Loucy (cell line): ENCODE data around the gene CAMSAP1.
"Not testable (repeated sequence)": the region's sequence is repeated elsewhere in the genome, so short reads cannot be mapped to it uniquely, and the experiment has no call there.

Experiments used
- H2AFZ ChIP-seq: fragments of 200-600 bp; sonication (generic); 2 replicates; pipeline ENCODE4 v1.6.0; 2016; ENCODE audit warnings: antibody characterized with exemption, mild to moderate bottlenecking, low read length, moderate library complexity
- H3F3A ChIP-seq: fragments of 200-600 bp; 2 replicates; pipeline ENCODE4 v1.6.0; 2016; ENCODE audit warnings: antibody characterized with exemption, low read depth, mild to moderate bottlenecking
- H3K27me3 ChIP-seq: fragments of 200-600 bp; sonication (generic); 2 replicates; pipeline ENCODE4 v1.6.1; 2014; ENCODE audit warnings: low read length, mild to moderate bottlenecking; ENCODE audit not compliant: insufficient read depth, poor library complexity, severe bottlenecking
- H3K36me3 ChIP-seq: fragments of 200-600 bp; sonication (generic); 2 replicates; pipeline ENCODE4 v1.6.1; 2016; ENCODE audit warnings: low read length; ENCODE audit not compliant: insufficient read depth
- H3K4me1 ChIP-seq: fragments of 200-600 bp; sonication (generic); 2 replicates; pipeline ENCODE4 v1.5.1; 2014; ENCODE audit warnings: low read length, mild to moderate bottlenecking; ENCODE audit not compliant: insufficient read depth, poor library complexity, severe bottlenecking
- H3K4me2 ChIP-seq: fragments of 200-600 bp; sonication (generic); 2 replicates; pipeline ENCODE4 v1.6.0; 2014; ENCODE audit warnings: antibody characterized with exemption, low read length, low read depth, mild to moderate bottlenecking; ENCODE audit not compliant: poor library complexity, severe bottlenecking
- H3K4me3 ChIP-seq: fragments of 200-600 bp; sonication (generic); 2 replicates; pipeline ENCODE4 v1.5.1; 2014; ENCODE audit warnings: low read length, mild to moderate bottlenecking, mixed read lengths; ENCODE audit not compliant: poor library complexity, severe bottlenecking
- H3K79me2 ChIP-seq: fragments of 200-600 bp; sonication (generic); 2 replicates; pipeline ENCODE4 v1.6.1; 2014; ENCODE audit warnings: low read length; ENCODE audit not compliant: insufficient read depth
- H3K9ac ChIP-seq: fragments of 200-600 bp; sonication (generic); 2 replicates; pipeline ENCODE4 v1.6.0; 2014; ENCODE audit warnings: mild to moderate bottlenecking, low read depth, low read length, moderate library complexity; ENCODE audit not compliant: poor library complexity, severe bottlenecking
- H3K9me2 ChIP-seq: fragments of 200-600 bp; sonication (generic); replicated peaks from 2 replicates; pipeline ENCODE4 v1.6.1; 2016; ENCODE audit warnings: low read depth, low read length, mixed read lengths
- H3K9me3 ChIP-seq: fragments of 200-600 bp; sonication (generic); 2 replicates; pipeline ENCODE4 v1.6.1; 2014; ENCODE audit warnings: mild to moderate bottlenecking, antibody characterized with exemption, low read length, low read depth; ENCODE audit not compliant: insufficient read depth
- H4K20me1 ChIP-seq: fragments of 200-600 bp; sonication (generic); 2 replicates; pipeline ENCODE4 v1.6.0; 2014; ENCODE audit warnings: antibody characterized with exemption, low read length, mild to moderate bottlenecking; ENCODE audit not compliant: insufficient read depth, poor library complexity, severe bottlenecking
- EZH2phosphoT487 ChIP-seq: fragments of 200-600 bp; IDR thresholded peaks from 2 replicates; pipeline ENCODE4 v1.6.1; 2018; ENCODE audit warnings: antibody characterized with exemption, mild to moderate bottlenecking, moderate library complexity, borderline replicate concordance
- TF ChIP-seq, protein P1 (sequence below): fragments of 200-600 bp; sonication (generic); conservative IDR thresholded peaks from 2 replicates; pipeline ENCODE4 v1.5.1; 2014; ENCODE audit warnings: mild to moderate bottlenecking, antibody characterized with exemption, low read length

The CAMSAP1 gene

DNA sequence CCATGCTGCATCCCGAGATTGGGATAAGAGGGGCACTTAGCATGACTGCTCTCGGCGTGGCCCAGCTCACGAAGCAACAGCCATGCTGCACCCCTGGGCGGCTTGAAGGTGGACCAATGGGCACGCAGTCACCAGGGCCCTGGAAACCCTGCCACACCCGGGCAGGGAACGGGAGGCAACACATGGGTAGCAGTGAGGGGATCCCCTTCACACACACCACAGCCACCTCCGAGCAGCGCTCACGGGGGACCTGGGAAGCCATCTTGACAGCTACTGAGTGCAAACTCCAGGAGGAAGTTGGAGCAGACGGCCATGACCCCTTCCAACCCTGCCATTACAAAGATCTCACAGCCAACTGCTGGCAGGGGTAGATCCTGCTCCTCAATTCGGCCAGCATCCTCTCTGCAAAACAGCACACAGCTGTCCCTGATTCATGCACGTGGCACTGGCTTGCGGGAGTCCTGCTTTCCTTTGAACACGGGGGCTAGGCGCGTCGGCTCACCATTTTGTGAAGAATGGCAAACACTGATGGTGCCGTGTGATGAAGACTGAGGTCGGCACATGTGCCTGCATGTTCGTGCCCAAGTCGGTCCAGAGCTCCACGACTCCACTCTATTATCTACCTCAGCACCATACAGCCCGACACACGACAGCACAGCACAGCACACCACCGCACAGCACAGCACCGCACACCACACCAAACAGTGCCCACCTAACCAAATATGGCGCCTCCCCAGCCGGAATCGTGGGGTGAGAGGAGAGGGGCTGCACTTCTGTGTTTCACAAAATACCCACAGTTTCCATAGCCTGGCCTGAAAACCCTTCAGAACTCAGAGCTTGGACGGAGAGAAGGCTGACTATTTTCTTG is 48.8 kb upstream of the CAMSAP1 start:
- peaks cover 18% of the 10 kb centered on the region for H4K20me1 ChIP-seq
- H3K36me3 ChIP-seq, result peaks cover 28% of the 10 kb centered on the region; the same call in 1 of the 2 replicates
- no peak overlapping the region for H3K9ac ChIP-seq

DNA sequence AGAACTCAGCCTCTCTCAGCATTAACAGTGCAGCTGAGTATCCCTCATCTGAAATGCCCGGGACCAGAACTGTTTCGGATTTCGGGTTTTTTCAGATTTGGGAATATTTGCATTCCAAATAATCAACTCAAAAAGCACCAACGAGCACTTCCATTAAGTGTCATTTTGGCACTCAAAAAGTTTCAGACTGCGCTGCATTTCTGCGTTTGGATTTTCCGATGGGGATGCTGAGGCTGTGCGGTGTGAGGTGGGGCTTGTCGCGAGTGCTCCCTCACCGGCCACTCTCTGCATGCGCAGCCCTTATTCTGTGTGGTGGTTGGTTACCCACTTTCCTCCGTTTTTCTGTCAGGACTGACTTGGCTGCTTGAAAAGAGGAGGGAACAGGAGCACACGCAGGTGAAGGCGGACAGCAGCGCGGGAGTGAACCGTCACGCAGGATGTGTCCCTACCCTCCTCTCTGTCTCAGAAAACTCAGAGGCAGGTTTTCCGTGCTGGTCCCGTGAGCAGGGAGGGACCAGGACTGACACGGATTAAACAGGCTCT is 45.4 kb upstream of the CAMSAP1 start:
- no peaks in the 10 kb centered on the region for H3K4me1 ChIP-seq
- H3F3A ChIP-seq, result no peaks in the 10 kb centered on the region
- H3K9ac ChIP-seq, result no peak overlapping the region
- H3K79me2 ChIP-seq, result peaks cover 24% of the 10 kb centered on the region
- no peaks in the 10 kb centered on the region for H3K9me2 ChIP-seq
- no peaks in the 10 kb centered on the region for H3K27me3 ChIP-seq
- no peak overlapping the region for H3K4me3 ChIP-seq
- H3K36me3 ChIP-seq, result peaks cover 36% of the 10 kb centered on the region; the same call in 1 of the 2 replicates
- H2AFZ ChIP-seq, result no peak overlapping the region
- TF ChIP-seq, protein P1, sequence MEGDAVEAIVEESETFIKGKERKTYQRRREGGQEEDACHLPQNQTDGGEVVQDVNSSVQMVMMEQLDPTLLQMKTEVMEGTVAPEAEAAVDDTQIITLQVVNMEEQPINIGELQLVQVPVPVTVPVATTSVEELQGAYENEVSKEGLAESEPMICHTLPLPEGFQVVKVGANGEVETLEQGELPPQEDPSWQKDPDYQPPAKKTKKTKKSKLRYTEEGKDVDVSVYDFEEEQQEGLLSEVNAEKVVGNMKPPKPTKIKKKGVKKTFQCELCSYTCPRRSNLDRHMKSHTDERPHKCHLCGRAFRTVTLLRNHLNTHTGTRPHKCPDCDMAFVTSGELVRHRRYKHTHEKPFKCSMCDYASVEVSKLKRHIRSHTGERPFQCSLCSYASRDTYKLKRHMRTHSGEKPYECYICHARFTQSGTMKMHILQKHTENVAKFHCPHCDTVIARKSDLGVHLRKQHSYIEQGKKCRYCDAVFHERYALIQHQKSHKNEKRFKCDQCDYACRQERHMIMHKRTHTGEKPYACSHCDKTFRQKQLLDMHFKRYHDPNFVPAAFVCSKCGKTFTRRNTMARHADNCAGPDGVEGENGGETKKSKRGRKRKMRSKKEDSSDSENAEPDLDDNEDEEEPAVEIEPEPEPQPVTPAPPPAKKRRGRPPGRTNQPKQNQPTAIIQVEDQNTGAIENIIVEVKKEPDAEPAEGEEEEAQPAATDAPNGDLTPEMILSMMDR, result no peak
- no peak for TF ChIP-seq EZH2phosphoT487
- H3K4me2 ChIP-seq, result no peak overlapping the region
- peaks cover 4% of the 10 kb centered on the region for H4K20me1 ChIP-seq
- H3K9me3 ChIP-seq, result no peaks in the 10 kb centered on the region

More for the DNA sequence above, 48.8 kb upstream of the CAMSAP1 start:
- H3K79me2 ChIP-seq, result peaks cover 56% of the 10 kb centered on the region
- no peaks in the 10 kb centered on the region for H3K9me3 ChIP-seq
- peaks cover 19% of the 10 kb centered on the region for H3K4me1 ChIP-seq
- no peak overlapping the region for H3K4me3 ChIP-seq
- TF ChIP-seq, protein P1, result no peak
- no peak for TF ChIP-seq EZH2phosphoT487
- H3F3A ChIP-seq, result no peaks in the 10 kb centered on the region
- H3K4me2 ChIP-seq, result peak overlapping the region; percentile 22
- H3K27me3 ChIP-seq, result no peaks in the 10 kb centered on the region
- no peaks in the 10 kb centered on the region for H3K9me2 ChIP-seq
- no peak overlapping the region for H2AFZ ChIP-seq

DNA sequence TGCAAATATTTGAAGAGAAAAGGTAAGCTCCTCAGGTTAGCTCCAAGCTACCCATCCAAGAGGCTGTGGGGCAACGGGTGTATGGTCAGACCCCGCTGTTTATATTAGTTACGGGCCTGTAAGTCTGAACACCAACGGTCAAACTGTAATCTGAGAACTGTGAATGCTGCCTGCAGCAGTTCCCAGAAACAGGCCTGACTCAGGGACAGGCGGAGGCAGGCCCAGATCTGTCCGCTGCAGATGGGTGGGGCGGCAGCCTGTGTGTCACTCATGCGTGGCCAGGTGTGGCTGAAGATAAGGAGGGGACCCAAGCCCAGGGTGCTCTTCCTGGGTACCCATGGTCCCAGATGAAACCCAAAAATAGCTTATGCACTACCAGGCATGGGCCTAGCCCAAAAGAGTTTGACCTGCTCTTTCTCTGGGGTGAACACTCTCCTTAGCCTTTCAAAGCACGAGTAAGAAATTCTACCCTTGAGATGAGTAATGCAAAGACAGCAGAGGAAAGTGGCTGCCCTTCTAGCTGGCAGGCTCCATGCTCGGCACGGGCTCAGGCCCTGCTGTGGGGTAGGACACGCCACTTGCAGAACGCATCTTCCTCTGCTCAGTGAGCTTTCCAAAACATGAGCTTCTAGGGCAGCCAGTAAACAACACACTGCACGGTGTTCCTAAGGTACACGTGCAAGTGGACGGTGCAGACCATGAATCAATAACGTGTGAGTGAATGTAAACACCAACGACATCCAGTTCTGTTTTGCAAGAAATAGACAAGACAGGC is 44.7 kb upstream of the CAMSAP1 start:
- H4K20me1 ChIP-seq, result peaks cover 4% of the 10 kb centered on the region
- no peaks in the 10 kb centered on the region for H3K27me3 ChIP-seq
- peaks cover 38% of the 10 kb centered on the region; the same call in 1 of the 2 replicates for H3K36me3 ChIP-seq
- no peak overlapping the region for H3K4me2 ChIP-seq
- no peak overlapping the region for H2AFZ ChIP-seq
- TF ChIP-seq EZH2phosphoT487, result no peak
- TF ChIP-seq, protein P1, result no peak
- no peaks in the 10 kb centered on the region for H3K9me2 ChIP-seq
- peaks cover 17% of the 10 kb centered on the region for H3K79me2 ChIP-seq
- H3K9me3 ChIP-seq, result no peaks in the 10 kb centered on the region
- H3K9ac ChIP-seq, result no peak overlapping the region
- H3K4me1 ChIP-seq, result no peaks in the 10 kb centered on the region
- H3F3A ChIP-seq, result no peaks in the 10 kb centered on the region
- H3K4me3 ChIP-seq, result no peak overlapping the region

DNA sequence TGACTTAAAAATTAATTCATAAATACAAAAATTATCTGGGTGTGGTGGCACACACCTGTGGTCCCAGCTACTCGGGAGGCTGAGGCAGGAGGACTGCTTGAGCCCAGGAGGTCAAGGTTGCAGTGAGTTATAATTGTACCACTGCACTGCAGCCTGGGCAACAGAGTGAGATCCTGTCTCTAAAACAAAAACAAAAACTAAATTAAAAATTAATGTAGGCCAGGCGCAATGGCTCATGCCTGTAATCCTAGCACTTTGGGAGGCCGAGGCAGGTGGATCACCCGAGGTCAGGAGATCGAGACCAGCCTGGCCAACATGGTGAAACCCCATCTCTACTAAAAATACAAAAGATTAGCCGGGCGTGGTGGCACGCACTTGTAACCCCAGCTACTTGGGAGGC is 44.0 kb upstream of the CAMSAP1 start:
- H2AFZ ChIP-seq, H3K4me3 ChIP-seq, H3K9ac ChIP-seq, H4K20me1 ChIP-seq, H3K9me2 ChIP-seq, H3K9me3 ChIP-seq, H3F3A ChIP-seq, H3K4me1 ChIP-seq, H3K4me2 ChIP-seq, H3K27me3 ChIP-seq, H3K79me2 ChIP-seq: not testable (repeated sequence)
- peaks cover 46% of the 10 kb centered on the region; the same call in 1 of the 2 replicates for H3K36me3 ChIP-seq

DNA sequence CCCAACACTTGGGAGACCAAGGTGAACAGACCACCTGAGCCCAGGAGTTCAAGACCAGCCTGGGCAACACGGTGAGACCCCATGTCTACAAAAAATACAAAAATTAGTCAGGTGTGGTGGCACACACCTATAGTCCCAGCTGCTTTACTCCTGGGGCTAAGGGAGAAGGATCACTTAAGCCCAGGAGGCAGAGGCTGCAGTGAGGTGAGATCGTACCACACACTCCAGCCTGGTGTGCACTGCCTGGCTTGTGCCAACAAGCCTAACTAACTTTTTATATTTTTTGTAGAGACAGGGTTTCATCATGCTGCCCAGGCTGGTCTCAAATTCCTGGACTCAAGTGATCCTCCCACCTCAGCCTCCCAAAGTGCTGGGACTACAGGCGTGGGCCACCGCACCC is 43.5 kb upstream of the CAMSAP1 start:
- not testable (repeated sequence) for H3K4me1 ChIP-seq, H3K9me3 ChIP-seq, H3K4me3 ChIP-seq, H4K20me1 ChIP-seq, H3K27me3 ChIP-seq, H3F3A ChIP-seq, H3K4me2 ChIP-seq, H3K9ac ChIP-seq, H2AFZ ChIP-seq, H3K9me2 ChIP-seq, H3K79me2 ChIP-seq
- peaks cover 51% of the 10 kb centered on the region; the same call in 1 of the 2 replicates for H3K36me3 ChIP-seq
